Neural cell (in vitro differentiated cells): ENCODE measurements around the gene ENAM. TPM values are rescaled to one million over a fixed set of nuclear protein-coding genes. Genes with fewer than 3 reads are reported as not detected.

ENCODE experiments used
- H2AFZ ChIP-seq: fragments of 200-600, 300-800 bp; sonication (generic), shearing (Covaris generic); 2 replicates; pipeline ENCODE4 v1.6.0; 2014; ENCODE audit warnings: low read depth, mild to moderate bottlenecking, antibody characterized with exemption, low read length, moderate library complexity
- H3F3A ChIP-seq: fragments of 200-600 bp; shearing (Covaris generic); 2 replicates; pipeline ENCODE4 v1.6.1; 2016; ENCODE audit warnings: mild to moderate bottlenecking, moderate library complexity, mixed read lengths, antibody characterized with exemption, low read length; ENCODE audit not compliant: insufficient read depth, poor library complexity, severe bottlenecking
- H3K27ac ChIP-seq: fragments of 200-600, 300-800 bp; sonication (generic), shearing (Covaris generic); 2 replicates; pipeline ENCODE4 v1.5.1; 2014; ENCODE audit warnings: mild to moderate bottlenecking, low read length, moderate library complexity
- H3K27me3 ChIP-seq: fragments of 300-800, 200-600 bp; sonication (generic), shearing (Covaris generic); 2 replicates; pipeline ENCODE4 v1.6.0; 2014; ENCODE audit warnings: mild to moderate bottlenecking, low read depth, low read length, moderate library complexity; ENCODE audit not compliant: insufficient read depth
- H3K36me3 ChIP-seq: fragments of 300-800, 200-600 bp; sonication (generic), shearing (Covaris generic); 2 replicates; pipeline ENCODE4 v1.5.1; 2014; ENCODE audit warnings: mild to moderate bottlenecking, antibody characterized with exemption, low read length, moderate library complexity; ENCODE audit not compliant: insufficient read depth
- H3K4me2 ChIP-seq: fragments of 300-800, 200-600 bp; sonication (generic), shearing (Covaris generic); 2 replicates; pipeline ENCODE4 v1.6.0; 2014; ENCODE audit warnings: mild to moderate bottlenecking, low read length
- H3K4me3 ChIP-seq: fragments of 300-800, 200-600 bp; sonication (generic), shearing (Covaris generic); 2 replicates; pipeline ENCODE4 v1.5.1; 2014; ENCODE audit warnings: mild to moderate bottlenecking, low read length, moderate library complexity
- H3K79me2 ChIP-seq: fragments of 200-600 bp; shearing (Covaris generic); replicated peaks from 2 replicates; pipeline ENCODE4 v1.6.0; 2014; ENCODE audit warnings: mild to moderate bottlenecking, low read length, moderate library complexity; ENCODE audit not compliant: insufficient read depth
- H3K9ac ChIP-seq: fragments of 300-800, 200-600 bp; sonication (generic), shearing (Covaris generic); 2 replicates; pipeline ENCODE4 v1.6.1; 2016; ENCODE audit warnings: mild to moderate bottlenecking, low read length, mixed read lengths
- H3K9me2 ChIP-seq: fragments of 200-600 bp; shearing (Covaris generic); 2 replicates; pipeline ENCODE4 v1.6.1; 2016; ENCODE audit warnings: mild to moderate bottlenecking, low read length, mixed read lengths; ENCODE audit not compliant: insufficient read depth
- H3K9me3 ChIP-seq: fragments of 200-600, 300-800 bp; sonication (generic), shearing (Covaris generic); 2 replicates; pipeline ENCODE4 v1.6.1; 2016; ENCODE audit warnings: mild to moderate bottlenecking, mixed run types, low read length, moderate library complexity, mixed read lengths
- H4K20me1 ChIP-seq: fragments of 200-600 bp; shearing (Covaris generic); 2 replicates; pipeline ENCODE4 v1.6.1; 2016; ENCODE audit warnings: mild to moderate bottlenecking, mixed run types; ENCODE audit not compliant: insufficient read depth
- EP300 ChIP-seq: fragments of 450-650 bp; conservative IDR thresholded peaks from 2 replicates; pipeline ENCODE4 v1.6.1; 2014; ENCODE audit warnings: antibody characterized with exemption, mild to moderate bottlenecking, moderate library complexity; ENCODE audit not compliant: poor library complexity, severe bottlenecking
- EZH2 ChIP-seq: fragments of 200-600, 300-800 bp; shearing (Covaris generic), sonication (generic); IDR thresholded peaks from 2 replicates; pipeline ENCODE4 v1.6.1; 2014; ENCODE audit warnings: antibody characterized with exemption, low read length, borderline replicate concordance, mild to moderate bottlenecking; ENCODE audit not compliant: insufficient read depth, poor library complexity, severe bottlenecking
- MXI1 ChIP-seq: fragments of 450-650 bp; conservative IDR thresholded peaks from 2 replicates; pipeline ENCODE4 v1.6.1; 2014; ENCODE audit warnings: antibody characterized with exemption, mild to moderate bottlenecking; ENCODE audit not compliant: poor library complexity, severe bottlenecking
- POLR2AphosphoS5 ChIP-seq: IDR thresholded peaks from 2 replicates; pipeline ENCODE4 v1.6.1; 2012
- RAD21 ChIP-seq: fragments of 450-650 bp; conservative IDR thresholded peaks from 2 replicates; pipeline ENCODE4 v1.6.1; 2014; ENCODE audit warnings: antibody characterized with exemption, mild to moderate bottlenecking, moderate library complexity
- SMC3 ChIP-seq: fragments of 450-650 bp; conservative IDR thresholded peaks from 2 replicates; pipeline ENCODE4 v1.6.1; 2014; ENCODE audit warnings: antibody characterized with exemption, mild to moderate bottlenecking, moderate library complexity; ENCODE audit not compliant: poor library complexity
- TAF1 ChIP-seq: IDR thresholded peaks from 2 replicates; pipeline ENCODE4 v1.6.1; 2012; ENCODE audit warnings: low read depth
- polyA plus RNA-seq: library from polyadenylated mRNA; depleted of rRNA; stranded (reverse); fragments of >200 nt; gene quantifications from 2 replicates; pipeline ENCODE4 v1.2.3, GENCODE V29; 2014
- TF ChIP-seq, protein P1 (sequence below): IDR thresholded peaks from 2 replicates; pipeline ENCODE4 v1.6.1; 2012; ENCODE audit warnings: borderline replicate concordance
- TF ChIP-seq, protein P2 (sequence below): fragments of 450-650 bp; IDR thresholded peaks from 2 replicates; pipeline ENCODE4 v1.5.1; 2014; ENCODE audit warnings: antibody characterized with exemption, mild to moderate bottlenecking, moderate library complexity; ENCODE audit not compliant: poor library complexity, severe bottlenecking

Gene ENAM
- polyA plus RNA-seq, 1 donor from 2014 or later: not detected

DNA sequence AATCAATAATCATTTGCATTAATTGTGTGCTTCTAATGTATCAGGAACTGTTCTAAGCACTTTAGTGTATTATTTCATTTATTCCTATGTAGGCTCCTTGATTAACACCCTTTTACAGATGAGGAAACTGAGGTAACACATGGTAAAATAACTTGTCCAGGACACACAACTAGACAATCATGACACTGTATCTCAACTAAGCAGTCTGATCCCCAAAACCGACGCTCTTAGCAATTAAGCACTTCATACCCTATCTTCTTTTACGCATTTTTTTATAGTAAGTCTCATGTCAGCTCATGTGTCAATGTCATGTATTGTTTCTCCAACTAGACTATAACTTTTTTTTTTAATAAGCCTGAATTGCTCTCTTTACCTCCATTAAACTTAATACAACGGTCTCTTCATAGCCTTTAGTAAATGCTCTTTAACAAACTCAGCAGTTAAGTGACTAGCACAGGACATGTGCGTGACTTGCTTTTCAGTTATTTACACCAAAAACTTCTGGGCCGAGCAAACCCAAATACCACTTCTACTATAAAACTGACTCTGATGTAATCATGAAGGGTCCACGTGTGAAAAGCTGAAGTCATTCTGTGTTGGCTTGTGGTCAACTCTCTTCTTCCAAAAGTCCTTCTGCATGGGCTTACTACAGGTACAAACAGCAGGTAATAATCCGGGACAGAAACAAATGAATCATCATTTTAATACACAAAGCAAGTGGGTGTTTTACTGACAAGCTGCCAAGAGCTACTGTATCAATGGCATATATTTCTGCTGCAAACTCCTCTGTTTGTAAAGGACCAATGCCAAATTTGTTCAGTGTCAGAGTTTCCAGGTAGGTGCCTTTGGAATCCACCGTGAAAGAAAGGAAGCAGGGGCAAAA lies 44.4 kb upstream of the ENAM start:
- no peaks in the 10 kb centered on the region for H3K9me3 ChIP-seq
- H3K36me3 ChIP-seq: no peaks in the 10 kb centered on the region
- no peaks in the 10 kb centered on the region for H3F3A ChIP-seq
- TF ChIP-seq SMC3: no peak
- H2AFZ ChIP-seq: no peak overlapping the region
- no peaks in the 10 kb centered on the region for H4K20me1 ChIP-seq
- H3K4me2 ChIP-seq: no peak overlapping the region
- H3K9me2 ChIP-seq: no peaks in the 10 kb centered on the region
- no peaks in the 10 kb centered on the region for H3K79me2 ChIP-seq
- no peak overlapping the region for H3K27ac ChIP-seq
- H3K9ac ChIP-seq: no peak overlapping the region
- no peaks in the 10 kb centered on the region for H3K27me3 ChIP-seq
- H3K4me3 ChIP-seq: no peak overlapping the region

DNA sequence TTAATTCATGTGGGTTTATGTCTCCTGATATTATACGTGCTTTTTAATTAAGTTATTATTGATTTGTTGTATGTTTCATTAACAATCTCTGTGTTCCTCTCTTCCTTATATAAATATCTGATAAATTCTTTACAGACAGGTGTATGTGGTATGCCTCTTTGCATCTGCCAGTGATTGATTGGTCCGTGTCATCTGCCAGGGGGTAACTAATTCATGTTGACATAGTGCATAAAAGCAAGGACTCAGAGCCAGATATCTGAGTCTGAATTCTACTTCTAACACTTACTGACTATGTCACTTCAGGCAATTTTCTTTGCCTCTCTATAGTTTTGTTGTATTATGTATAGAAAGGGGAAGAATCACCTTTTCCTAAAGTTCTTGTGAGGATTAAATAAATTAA lies 41.7 kb upstream of the ENAM start:
- Histone ChIP-seq H2AFZ (no peak overlapping the region), H4K20me1 (no peaks in the 10 kb centered on the region), H3F3A (no peaks in the 10 kb centered on the region), H3K79me2 (no peaks in the 10 kb centered on the region), H3K9me3 (no peaks in the 10 kb centered on the region), H3K36me3 (no peaks in the 10 kb centered on the region), H3K4me2 (no peak overlapping the region), H3K9me2 (no peaks in the 10 kb centered on the region), H3K9ac (no peak overlapping the region), H3K4me3 (no peak overlapping the region), H3K27me3 (no peaks in the 10 kb centered on the region), H3K27ac (peak overlapping the region; percentile 2)
- TF ChIP-seq SMC3 (no peak), EP300 (peak; percentile 87), POLR2AphosphoS5 (peak; percentile 59)
- TF ChIP-seq, protein P1, sequence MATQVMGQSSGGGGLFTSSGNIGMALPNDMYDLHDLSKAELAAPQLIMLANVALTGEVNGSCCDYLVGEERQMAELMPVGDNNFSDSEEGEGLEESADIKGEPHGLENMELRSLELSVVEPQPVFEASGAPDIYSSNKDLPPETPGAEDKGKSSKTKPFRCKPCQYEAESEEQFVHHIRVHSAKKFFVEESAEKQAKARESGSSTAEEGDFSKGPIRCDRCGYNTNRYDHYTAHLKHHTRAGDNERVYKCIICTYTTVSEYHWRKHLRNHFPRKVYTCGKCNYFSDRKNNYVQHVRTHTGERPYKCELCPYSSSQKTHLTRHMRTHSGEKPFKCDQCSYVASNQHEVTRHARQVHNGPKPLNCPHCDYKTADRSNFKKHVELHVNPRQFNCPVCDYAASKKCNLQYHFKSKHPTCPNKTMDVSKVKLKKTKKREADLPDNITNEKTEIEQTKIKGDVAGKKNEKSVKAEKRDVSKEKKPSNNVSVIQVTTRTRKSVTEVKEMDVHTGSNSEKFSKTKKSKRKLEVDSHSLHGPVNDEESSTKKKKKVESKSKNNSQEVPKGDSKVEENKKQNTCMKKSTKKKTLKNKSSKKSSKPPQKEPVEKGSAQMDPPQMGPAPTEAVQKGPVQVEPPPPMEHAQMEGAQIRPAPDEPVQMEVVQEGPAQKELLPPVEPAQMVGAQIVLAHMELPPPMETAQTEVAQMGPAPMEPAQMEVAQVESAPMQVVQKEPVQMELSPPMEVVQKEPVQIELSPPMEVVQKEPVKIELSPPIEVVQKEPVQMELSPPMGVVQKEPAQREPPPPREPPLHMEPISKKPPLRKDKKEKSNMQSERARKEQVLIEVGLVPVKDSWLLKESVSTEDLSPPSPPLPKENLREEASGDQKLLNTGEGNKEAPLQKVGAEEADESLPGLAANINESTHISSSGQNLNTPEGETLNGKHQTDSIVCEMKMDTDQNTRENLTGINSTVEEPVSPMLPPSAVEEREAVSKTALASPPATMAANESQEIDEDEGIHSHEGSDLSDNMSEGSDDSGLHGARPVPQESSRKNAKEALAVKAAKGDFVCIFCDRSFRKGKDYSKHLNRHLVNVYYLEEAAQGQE: no peak

DNA sequence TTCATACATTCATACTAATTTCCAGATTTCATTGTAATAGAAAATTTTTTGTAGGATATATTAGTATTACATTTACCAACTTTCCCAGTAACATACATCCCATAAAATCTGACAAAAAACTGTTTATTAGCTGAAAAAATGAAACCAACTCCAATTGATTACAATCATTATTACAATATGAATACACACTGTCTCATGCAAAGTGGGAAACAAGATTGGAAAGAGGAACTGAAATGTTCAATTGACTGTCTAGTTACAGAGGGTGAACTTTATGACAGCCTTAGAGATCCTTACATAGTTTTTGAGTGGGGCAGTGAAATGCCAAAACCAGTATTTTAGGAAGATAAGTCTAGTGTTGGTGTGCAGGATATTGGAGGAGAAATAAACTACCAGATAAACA lies 38.8 kb upstream of the ENAM start:
- no peaks in the 10 kb centered on the region for H3K36me3 ChIP-seq
- TF ChIP-seq POLR2AphosphoS5 (no peak), TAF1 (no peak), SMC3 (no peak), EP300 (no peak), RAD21 (no peak), EZH2 (no peak), MXI1 (no peak)
- TF ChIP-seq, protein P1: no peak
- TF ChIP-seq, protein P2, sequence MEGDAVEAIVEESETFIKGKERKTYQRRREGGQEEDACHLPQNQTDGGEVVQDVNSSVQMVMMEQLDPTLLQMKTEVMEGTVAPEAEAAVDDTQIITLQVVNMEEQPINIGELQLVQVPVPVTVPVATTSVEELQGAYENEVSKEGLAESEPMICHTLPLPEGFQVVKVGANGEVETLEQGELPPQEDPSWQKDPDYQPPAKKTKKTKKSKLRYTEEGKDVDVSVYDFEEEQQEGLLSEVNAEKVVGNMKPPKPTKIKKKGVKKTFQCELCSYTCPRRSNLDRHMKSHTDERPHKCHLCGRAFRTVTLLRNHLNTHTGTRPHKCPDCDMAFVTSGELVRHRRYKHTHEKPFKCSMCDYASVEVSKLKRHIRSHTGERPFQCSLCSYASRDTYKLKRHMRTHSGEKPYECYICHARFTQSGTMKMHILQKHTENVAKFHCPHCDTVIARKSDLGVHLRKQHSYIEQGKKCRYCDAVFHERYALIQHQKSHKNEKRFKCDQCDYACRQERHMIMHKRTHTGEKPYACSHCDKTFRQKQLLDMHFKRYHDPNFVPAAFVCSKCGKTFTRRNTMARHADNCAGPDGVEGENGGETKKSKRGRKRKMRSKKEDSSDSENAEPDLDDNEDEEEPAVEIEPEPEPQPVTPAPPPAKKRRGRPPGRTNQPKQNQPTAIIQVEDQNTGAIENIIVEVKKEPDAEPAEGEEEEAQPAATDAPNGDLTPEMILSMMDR: no peak
- H3K79me2 ChIP-seq: no peaks in the 10 kb centered on the region
- no peaks in the 10 kb centered on the region for H3F3A ChIP-seq
- no peaks in the 10 kb centered on the region for H4K20me1 ChIP-seq
- H3K4me2 ChIP-seq: no peak overlapping the region
- H3K9ac ChIP-seq: no peak overlapping the region
- no peaks in the 10 kb centered on the region for H3K9me3 ChIP-seq
- no peak overlapping the region for H3K4me3 ChIP-seq
- no peak overlapping the region for H2AFZ ChIP-seq
- H3K27ac ChIP-seq: no peak overlapping the region
- no peaks in the 10 kb centered on the region for H3K9me2 ChIP-seq
- no peaks in the 10 kb centered on the region for H3K27me3 ChIP-seq
